OCI-M1 (cell line): ENCODE measurements around the gene DMXL1.
"Not testable (repeated sequence)": the region's sequence is repeated elsewhere in the genome, so short reads cannot be mapped to it uniquely, and the experiment has no call there.

Experiments
- DNase-seq: peaks from one replicate; lab custom pipeline; 2025; lab: John Stamatoyannopoulos, UW

DMXL1 gene

GRCh38 chr5:119212676-119213075 is 141.8 kb downstream of the DMXL1 start:
- no peak for DNase-seq

DNA sequence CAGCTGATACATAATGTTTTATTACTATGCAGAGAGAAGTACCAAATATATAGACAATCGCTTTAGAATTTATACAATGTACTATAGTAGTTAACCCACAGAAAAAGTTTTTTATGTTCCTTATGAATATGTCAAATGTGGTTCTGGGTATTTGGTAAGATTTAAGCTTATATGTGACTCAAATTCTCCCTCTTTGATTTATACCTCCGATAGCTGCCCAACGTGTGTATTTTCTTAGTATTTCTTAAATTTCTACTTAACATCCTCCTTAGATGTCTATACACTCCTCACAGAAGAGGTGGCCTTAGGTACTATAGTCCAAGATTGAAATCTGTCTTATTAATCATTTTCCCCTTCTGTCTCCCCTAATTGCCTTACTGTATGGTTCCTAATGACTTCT is 146.3 kb downstream of the DMXL1 start:
- DNase-seq: no peak

DNA sequence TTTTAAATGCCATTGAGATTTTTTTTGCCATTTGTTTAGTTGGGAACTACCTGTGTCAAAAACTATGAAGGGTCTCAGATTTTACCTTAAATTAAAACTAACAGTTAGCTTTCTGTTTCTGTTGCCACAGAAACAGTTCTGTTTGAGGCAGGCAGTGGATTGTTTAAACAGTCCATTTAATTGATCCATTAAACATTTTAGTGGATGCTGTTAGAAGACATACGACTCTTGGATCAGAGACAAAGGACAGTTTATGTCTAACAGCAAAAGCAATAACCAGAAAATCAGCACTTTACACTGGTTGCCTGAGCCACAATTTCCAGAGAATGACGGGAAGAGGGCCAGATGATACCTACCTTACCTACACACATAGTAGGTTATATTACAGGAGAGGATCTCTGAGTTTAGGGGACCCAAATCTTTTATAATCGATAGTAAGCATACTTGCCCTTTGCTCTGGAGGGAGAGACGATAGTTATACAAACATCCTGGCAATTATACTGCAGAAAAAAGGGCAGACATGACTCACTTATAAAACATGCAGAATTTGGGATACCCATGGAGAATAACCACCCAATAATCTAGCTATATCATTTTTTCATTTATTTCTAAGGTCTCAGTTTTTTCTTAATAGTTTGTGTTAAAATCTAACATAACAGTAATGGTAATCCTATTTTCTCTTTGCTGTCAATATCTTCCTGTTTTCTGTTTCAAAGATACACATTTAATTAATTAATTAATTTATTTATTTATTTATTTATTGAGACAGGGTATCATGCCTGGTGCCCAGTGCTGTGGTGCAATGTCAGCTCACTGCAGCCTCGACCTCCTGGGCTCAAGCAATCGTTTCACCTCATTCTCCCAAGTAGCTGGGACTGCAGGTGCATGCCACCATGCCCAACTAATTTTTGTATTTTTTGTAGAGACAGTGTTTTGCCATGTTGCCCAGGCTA is 148.2 kb downstream of the DMXL1 start:
- no peak for DNase-seq

GRCh38 chr5:119220576-119221197 is 149.8 kb downstream of the DMXL1 start:
- DNase-seq: no peak

DNA sequence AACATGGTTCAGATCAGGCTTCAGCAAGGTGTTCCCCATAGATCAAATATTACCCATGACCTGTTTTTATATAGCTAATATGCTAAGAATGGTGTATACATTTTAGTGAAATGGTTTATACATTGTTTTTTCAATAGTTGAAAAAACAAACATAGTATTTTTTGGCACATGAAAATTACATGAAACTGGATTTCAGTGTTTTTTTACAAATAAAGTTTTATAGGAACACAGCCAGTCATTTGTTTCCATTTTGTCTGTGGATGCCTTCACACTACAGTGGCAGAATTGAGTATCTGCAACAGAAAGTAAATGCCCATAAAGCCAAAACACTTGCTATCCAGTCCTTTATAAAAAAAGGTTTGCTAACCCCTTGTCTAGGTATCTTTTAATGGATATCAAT is 150.4 kb downstream of the DMXL1 start:
- no peak for DNase-seq

- no peak for DNase-seq
These were observed 159.1 kb downstream of the DMXL1 start for GRCh38 chr5:119229950-119230349.

DNA sequence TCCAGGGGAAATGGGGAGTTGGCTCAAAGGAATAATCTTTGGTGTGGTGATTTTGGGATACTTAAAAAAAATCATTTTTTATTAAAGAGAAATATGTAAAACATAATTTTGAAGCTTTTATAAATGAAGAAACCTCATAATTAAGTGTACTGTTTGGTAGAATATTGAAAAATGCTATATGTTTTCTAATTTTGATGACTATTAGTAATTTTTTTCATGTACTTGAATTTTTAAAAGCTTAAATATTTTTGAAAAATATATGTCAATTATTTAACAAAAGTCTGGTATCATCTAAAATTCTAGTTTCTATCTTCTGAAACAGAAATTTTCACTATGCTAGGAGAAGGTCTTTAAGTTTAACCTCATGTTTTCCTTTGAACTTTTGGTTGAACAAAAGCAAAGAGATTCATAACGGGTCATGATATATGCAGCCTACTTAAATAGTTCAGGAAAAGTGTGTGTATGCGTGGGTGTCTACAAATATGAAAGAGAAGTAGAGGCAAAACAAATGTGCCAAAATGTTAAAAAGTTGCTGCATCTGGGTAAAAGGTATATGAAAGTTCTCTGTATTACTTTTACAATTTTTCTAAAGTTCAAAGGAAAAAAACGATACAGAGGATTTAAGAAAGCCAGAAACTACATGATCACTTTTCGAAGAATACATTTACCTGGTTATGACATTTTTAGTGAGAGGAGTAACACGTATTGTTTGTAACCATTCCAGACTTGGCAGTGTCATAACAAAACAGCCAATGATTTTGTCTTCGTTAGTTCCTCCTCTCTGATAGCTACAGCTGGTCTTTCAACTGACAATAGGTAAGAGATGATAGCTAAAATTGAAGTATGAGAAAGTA is 167.6 kb downstream of the DMXL1 start:
- DNase-seq: no peak

DNA sequence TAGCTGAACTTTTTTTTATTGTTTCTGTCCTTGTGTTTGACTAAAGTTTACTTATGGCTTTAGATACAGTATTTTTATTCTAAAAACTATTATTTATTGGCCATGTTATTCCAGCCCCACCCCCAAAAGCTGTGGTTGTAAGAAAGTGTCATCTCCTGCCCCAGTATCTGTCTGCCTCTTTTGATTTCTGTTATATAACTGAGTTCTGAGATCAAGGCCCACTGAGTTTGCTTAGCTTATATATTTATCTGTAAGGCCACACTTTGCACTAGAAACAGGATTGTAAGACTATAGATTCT is 168.2 kb downstream of the DMXL1 start:
- no peak for DNase-seq

DNA sequence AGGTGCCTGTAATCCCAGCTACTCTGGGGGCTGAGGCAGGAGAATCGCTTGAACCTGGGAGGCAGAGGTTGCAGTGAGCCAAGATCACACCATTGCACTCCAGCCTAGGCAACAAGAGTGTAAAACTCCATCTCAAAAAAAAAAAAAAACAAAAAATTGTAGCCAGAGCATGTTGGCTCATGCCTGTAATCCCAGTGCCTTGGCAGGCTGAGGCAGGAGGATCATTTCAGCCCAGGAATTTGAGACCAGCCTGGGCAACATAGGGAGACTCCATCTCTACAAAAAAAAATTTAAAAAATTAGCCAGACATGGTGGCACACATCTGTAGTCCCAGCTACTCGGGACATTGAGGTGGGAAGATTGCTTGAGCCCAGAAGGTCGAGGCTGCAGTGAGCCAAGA is 168.9 kb downstream of the DMXL1 start:
- DNase-seq: not testable (repeated sequence)

- no peak for DNase-seq
These were observed 173.0 kb downstream of the DMXL1 start for GRCh38 chr5:119243888-119244287.

DNA sequence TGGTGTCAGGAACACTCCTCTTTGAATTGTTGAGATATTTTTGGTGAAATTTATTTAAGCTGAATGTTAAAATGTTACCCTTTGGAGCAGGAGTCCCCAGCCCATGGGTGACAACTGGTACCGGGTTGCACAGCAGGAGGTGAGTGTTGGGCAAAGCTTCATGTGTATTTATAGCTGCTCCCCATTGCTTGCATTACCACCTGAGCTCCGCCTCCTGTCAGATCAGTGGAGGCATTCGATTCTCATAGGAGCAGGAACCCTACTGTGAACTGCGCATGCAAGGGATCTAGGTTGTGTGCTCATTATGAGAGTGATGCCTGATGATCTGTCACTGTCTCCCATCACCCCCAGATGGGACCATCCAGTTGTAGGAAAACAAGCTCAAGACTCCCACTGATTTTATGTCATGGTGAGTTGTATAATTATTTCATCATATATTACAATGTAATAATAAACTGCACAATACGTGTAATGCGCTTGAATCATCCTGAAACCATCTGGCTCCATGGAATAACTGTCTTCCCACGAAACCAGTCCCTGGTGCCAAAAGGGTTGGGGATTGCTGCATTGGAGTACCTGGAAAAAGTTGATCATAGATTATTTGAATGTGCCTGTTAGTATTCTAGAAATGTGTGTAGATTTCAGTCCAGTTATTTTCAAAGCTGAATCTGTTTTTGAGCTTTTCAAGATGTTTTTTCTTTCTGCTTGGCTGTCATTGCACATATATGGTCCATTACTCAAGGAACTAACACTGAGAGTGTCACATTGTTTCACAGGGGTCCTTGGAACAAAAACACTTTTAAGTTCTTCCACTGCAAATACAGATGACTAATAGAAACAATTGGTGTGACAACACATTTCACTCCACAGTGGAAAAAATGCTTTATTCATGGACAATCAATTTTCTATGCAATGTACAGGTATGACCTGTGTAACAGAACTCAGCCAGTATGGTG is 180.3 kb downstream of the DMXL1 start:
- no peak for DNase-seq

GRCh38 chr5:119255571-119256356 is 184.9 kb downstream of the DMXL1 start:
- DNase-seq: peak; percentile 19

DNA sequence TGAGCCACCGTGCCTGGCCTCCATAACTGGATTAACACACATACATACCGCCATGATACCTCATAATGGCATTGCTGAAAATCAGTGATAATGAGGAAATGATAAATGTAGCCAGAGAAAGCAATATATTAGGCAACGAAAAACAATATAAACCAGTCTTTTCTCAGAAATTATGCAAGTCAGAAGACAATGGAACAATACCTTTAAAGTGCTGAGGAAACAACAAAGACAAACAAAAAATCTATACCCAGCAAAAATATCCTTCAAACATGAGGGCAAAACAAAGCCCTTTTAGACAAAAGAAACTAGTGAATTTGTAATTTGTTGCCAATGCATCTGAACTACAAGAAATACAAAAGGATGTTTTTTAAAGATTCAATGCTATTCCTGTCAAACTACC is 186.7 kb downstream of the DMXL1 start:
- DNase-seq: no peak

GRCh38 chr5:119263639-119264038 is 192.8 kb downstream of the DMXL1 start:
- DNase-seq: no peak

- DNase-seq: no peak
These were observed 193.3 kb downstream of the DMXL1 start for GRCh38 chr5:119264186-119264585.

DNA sequence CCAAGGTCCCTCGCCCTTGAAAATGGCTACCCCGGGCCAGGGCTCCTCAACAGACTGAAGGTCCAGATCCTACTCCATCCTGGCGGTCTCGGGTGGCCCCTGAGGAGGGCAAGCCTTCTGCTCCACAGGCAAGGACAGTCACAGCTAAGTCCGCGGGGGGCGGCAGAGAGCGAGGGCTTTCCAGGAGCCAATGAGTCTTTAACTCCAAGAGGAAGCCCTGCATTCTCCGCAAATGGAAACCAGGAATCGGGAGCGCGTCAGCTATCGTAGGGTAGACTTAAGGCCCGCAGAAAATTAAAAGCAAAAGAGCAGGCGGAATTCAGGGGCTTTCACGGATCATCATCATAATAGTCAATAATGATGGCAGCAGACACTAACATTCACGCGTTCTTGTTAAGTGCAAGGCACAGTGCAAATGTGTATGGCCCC is 197.1 kb downstream of the DMXL1 start:
- peak; percentile 85 for DNase-seq

DNA sequence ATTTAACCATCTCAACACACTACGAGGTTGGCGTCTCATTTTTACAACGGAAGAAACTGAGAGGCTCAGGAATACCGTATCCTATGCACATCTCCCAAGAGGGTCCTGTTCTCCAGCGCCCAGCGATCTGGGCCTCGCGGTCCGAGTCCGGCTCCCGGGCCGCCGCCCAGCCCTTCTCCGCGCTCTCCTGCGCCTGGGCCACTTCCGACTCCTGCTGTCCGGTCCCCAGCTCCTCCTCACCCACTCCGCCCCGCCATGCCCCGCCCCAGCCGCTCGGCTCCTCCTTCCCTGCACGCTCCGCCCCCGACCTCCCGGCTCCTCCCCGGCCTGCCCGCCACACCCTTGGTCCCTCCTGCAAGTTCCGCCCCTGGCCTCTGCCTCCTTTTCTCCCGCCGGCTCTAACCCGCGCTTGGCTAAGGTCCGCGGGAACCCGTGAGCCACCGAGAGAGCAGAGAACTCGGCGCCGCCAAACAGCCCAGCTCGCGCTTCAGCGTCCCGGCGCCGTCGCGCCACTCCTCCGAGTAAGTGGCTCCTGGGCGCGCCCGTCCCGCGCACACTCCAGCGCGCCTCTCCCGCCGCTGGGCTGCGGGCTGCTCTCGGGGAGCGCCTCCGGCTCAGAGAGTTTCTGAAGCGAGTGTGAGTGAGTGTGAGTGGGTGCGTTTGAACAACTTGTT is 197.6 kb downstream of the DMXL1 start:
- peak; percentile 81 for DNase-seq

DNA sequence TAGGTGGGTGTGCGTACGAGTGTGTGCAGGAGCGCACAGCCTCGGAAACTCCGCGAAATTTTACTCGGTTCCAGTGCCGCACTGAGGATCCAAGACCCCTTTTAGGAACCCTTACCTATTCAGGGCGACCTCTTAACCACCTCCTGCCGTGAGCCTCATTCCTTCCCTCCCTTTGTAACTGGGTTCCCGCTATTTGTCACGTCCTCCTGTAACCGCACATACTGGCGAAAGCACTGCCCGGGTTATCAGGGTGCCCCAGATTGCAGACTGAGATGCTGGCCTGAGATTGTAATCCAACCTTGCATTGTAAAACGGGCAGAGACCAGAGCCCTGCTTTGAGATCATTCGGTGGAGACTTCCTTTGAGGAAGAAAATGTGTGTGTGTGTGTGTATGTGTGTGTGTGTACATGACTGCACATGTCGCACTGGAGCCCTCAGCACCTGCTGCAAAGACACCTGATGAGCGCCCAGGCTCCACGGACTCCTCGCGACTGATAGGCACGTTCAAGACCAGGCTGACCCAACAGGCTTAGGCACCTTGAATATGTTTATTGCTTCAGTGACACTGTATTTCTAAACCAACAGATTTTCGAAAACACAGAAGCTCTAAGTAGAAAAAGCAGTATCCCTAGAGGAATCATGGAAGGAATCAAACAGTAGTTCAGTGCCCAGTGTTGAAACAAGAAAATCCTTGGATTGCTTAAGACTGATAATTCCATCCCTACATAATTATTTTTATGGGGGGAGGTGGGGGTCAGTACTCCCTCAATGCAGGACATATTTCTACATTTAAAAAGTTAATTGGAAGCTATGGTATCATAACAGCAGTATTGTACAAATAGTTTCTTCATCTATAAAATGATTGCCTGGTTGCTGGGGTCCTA is 198.4 kb downstream of the DMXL1 start:
- peak; percentile 71 for DNase-seq

DNA sequence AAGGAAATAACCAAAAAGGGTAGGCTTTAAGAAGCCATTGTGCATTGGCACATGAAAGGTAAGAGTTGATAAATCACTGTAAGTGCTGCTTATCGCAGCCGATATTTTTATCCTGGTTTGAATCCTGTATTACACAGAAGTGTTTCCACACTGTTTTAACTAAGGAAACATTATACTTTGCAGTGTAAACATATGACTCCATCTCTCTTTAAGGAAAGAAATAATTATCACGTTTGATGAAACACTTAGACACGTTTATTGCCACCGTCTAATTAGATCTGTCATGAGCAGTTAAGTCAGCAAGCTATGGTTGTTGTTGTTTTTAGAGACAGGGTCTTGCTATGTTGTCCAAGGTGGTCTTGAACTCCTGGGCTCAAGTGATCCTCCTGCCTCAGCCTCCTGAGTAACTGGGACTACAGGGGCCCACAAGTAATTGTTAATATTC is 199.3 kb downstream of the DMXL1 start:
- DNase-seq: no peak
